PFSK-1 (cell line): ENCODE measurements around the gene ATAD3A.

Experiments
- FOXP2 ChIP-seq: optimal IDR thresholded peaks from 2 replicates; pipeline ENCODE3; 2011; ENCODE audit warnings: borderline replicate concordance, control low read depth, inconsistent platforms; ENCODE audit not compliant: insufficient read depth; ENCODE audit errors: extremely low read length, extremely low read depth
- POLR2AphosphoS5 ChIP-seq: IDR thresholded peaks from 2 replicates; pipeline ENCODE4 v1.6.1; 2012; ENCODE audit warnings: low read depth, mild to moderate bottlenecking, control low read depth, low read length, moderate library complexity
- REST ChIP-seq, 2 experiments: IDR thresholded peaks; 2 replicates each; pipeline versions ENCODE4 v1.6.1 to v1.8.0; 2011 to 2012; ENCODE audit warnings: low read depth in 2 of 2, low read length in 2 of 2, control low read depth in 1 of 2, inconsistent platforms in 1 of 2, mild to moderate bottlenecking in 1 of 2, moderate library complexity in 1 of 2; ENCODE audit not compliant: insufficient read depth in 1 of 2
- SIN3A ChIP-seq: IDR thresholded peaks from 2 replicates; pipeline ENCODE4 v1.6.1; 2012; ENCODE audit warnings: mild to moderate bottlenecking, low read length, moderate library complexity, borderline replicate concordance; ENCODE audit not compliant: insufficient read depth
- TAF1 ChIP-seq: IDR thresholded peaks from 2 replicates; pipeline ENCODE4 v1.6.1; 2012; ENCODE audit warnings: low read length, control low read depth, borderline replicate concordance; ENCODE audit not compliant: insufficient read depth

GRCh38 chr1:1578371-1578940 lies 66.5 kb downstream of the ATAD3A start:
- TF ChIP-seq TAF1 (no peak), REST (IDR thresholded peaks at IDR 0.05; ENCODE audit: insufficient read depth in 1 of 2, low read depth in 2 of 2, low read length in 2 of 2) (no peak), POLR2AphosphoS5 (no peak), SIN3A (no peak), FOXP2 (no peak)
